22Rv1 (cell line): ENCODE measurements around the gene POU2F2.

Experiments
- ZFX ChIP-seq: fragments of 450-650 bp; IDR thresholded peaks from 2 replicates; pipeline ENCODE4 v1.6.1; 2017; ENCODE audit warnings: antibody characterized with exemption, borderline replicate concordance
- TF ChIP-seq, protein P1 (sequence below): fragments of 450-650 bp; IDR thresholded peaks from 2 replicates; pipeline ENCODE4 v1.5.1; 2017; ENCODE audit warnings: mild to moderate bottlenecking

DNA sequence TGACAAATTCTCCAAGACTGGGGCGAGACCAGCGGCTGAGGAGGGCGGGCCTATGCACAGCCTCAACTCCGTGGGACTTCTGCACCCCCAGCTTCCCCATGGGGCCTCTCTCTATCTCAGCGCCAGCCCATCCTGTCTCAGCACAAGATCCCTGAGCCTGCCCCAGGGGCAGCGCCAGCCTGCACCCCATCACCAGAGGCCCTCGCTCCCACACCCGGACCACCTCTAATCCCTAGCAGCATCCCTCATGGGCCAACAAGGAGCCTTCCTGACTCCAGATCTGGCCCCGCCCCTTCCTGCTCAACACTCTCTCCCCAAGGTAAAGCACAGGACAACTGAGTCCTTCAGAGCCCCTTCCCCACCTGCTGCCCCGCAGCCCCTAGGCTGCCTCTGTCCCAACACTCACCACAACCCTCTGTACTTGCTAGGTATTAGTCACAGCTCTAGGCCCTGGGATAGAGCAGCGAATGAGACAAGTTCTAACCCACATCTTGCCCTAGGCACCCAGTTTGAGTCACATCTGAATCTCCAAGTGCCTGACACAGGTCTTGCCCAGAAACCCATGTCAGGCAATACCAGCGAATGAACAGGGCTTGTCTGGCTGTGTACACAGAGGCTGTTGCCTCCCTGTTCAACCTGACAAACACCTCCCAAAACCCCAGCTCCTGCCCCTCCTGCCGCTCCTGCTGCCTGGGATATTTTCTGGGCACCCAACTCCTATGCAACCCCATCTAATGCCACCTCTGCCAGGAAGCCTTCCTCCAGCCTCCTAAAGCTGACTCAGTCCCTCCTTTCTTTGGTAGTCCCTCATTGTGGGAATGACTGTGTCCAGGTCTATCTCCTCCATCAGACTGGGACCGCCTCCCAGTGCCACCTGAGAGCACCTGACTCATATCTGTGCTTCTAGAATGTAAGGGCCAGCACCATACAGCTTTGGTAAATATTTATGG, 80.8 kb downstream of the POU2F2 start:
- TF ChIP-seq, protein P1, sequence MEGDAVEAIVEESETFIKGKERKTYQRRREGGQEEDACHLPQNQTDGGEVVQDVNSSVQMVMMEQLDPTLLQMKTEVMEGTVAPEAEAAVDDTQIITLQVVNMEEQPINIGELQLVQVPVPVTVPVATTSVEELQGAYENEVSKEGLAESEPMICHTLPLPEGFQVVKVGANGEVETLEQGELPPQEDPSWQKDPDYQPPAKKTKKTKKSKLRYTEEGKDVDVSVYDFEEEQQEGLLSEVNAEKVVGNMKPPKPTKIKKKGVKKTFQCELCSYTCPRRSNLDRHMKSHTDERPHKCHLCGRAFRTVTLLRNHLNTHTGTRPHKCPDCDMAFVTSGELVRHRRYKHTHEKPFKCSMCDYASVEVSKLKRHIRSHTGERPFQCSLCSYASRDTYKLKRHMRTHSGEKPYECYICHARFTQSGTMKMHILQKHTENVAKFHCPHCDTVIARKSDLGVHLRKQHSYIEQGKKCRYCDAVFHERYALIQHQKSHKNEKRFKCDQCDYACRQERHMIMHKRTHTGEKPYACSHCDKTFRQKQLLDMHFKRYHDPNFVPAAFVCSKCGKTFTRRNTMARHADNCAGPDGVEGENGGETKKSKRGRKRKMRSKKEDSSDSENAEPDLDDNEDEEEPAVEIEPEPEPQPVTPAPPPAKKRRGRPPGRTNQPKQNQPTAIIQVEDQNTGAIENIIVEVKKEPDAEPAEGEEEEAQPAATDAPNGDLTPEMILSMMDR: no peak
- TF ChIP-seq ZFX: no peak
